Measurements from ENCODE around the gene CTNNBIP1.

The CTNNBIP1 gene

DNA sequence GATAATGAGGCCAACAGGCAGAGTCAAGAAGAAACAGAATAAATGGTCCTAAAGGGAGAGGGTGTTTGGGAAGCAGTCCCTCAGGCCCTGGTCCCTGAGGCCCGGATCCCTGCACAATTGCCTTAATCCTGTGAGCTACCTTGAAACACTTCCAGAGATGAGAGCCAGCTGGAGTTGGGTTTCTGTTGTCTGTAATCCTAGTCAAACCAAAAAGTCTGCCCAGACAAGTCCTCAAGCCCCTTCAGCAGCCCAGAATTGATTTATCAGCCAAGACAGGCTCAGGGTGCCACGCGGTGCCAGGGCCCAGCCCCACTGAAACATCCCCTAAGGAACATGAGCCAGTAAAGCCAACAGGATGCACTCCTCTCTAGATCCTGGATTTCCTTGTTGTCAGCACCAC lies 69.9 kb downstream of the CTNNBIP1 start:
- in situ Hi-C loops (cut with HindIII; ENCODE audit: low sequenced_read_pairs), result no loop called here

DNA sequence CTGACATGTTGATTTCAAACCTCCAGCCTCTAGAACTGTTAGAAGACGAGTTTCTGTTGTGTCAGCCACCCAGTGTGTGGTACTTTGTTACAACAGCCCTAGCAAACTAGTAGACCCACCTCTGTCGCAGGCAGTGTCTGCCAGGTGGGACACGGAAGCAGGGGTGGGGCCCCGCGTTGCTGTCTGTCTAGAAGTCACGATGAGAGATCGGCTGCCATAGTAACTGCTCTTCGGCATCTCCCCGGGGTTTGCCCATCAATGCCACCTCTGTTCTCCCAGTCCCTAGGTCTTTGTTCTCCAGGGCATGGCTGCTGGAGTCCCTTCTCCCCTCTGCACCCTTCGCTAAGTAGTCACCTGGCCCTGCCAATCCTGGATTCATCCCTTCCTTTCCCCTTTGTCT lies 71.1 kb downstream of the CTNNBIP1 start:
- in situ Hi-C loops (cut with HindIII; ENCODE audit: low sequenced_read_pairs), result no loop called here

DNA sequence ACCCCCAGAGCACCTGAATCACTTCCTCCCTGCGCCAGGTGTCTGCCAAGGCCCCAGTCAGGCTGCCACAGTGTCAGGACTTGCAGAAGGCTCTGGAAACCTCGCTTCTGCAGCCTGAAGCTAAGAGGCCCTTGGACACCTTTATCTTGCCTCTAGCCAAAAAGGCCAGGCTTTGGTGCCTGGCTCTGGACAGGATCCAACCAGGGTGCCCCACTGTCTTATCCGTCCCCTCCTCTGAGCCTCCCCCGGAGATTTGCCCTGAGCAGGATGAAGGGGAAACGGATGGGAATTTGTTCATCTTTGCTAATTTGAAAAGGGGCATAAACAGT lies 73.5 kb downstream of the CTNNBIP1 start:
- in situ Hi-C loops (cut with HindIII; ENCODE audit: low sequenced_read_pairs), result no loop called here

DNA sequence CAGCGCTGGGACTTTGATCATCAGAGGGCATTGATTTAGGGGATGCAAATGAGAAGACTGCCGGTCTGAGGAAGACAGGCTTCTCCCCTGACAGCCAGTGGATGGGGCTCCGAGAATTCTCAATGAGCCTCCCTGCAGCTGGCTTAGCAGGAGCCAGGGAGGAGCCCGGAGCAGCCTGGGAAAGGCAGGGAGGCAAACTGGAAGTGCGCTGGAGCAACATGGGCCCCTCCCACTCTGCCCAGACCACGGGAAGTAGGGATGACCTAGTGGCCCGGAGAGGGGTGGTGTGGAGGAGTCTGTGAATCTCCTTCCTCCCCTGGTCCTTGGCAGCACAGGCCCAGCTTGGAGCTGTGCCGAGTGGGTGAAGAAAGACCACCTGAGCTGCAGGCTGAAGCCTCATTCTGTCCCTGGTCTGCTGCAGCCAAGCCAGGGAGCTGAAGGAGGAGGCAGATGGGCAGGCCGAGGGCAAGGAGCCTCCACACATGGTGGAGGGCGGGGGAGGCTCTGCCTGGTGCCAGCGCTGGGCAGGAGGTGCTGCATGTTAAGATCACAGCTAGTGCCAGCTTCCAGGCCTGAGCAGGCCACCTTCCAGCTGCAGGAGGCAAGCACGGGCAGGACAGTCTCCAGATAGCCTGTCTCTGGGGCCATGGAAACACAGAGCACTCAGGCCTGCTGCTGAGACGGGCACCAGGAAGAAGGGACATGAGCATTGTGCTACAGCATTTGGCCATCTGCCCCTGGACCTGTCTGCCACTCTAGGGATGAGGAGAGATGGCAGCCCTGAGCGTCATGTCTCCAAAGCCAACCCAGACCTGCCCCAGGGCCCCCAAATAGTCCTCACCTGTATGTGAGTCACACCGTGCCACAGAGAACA lies 74.1 kb downstream of the CTNNBIP1 start:
- in situ Hi-C loops (cut with HindIII; ENCODE audit: low sequenced_read_pairs), result no loop called here

DNA sequence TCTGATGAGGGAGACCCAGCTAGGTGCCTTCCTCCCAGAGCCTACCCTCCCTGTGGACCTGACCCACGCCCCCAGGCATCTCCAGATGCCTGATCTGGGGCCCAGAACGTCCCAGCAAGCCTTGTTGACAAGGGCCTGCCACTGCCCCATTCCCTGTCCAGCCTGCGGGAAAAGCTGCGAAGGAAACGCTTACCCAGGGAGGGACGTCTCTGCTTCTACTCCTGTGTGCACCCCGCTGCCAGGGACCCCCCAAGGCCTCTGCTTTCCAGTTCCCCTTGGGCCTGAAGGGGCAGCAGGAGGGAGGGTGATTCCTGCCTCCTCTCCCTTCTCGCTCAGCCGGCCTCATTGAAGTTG lies 74.7 kb downstream of the CTNNBIP1 start:
- in situ Hi-C loops (cut with HindIII; ENCODE audit: low sequenced_read_pairs), result no loop called here

DNA sequence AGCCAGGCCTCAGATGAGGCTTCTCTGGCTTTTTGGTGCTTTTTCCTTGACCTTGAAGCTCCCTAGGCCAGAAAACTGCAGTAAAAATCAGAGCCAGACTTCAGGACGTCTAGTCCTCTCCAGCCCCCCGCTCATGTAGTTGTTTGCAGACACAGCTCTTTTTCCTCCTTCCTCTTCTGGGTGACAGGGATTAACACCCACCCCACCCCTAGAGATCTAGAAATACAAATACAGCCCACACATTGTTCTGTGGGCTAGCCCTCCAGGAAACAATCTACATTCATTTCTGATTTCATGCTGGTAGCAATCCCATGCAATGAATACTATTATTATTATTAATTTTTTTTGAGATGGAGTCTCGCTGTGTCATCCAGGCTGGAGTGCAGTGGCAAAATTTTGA lies 76.4 kb downstream of the CTNNBIP1 start:
- in situ Hi-C loops (cut with HindIII; ENCODE audit: low sequenced_read_pairs), result no loop called here

DNA sequence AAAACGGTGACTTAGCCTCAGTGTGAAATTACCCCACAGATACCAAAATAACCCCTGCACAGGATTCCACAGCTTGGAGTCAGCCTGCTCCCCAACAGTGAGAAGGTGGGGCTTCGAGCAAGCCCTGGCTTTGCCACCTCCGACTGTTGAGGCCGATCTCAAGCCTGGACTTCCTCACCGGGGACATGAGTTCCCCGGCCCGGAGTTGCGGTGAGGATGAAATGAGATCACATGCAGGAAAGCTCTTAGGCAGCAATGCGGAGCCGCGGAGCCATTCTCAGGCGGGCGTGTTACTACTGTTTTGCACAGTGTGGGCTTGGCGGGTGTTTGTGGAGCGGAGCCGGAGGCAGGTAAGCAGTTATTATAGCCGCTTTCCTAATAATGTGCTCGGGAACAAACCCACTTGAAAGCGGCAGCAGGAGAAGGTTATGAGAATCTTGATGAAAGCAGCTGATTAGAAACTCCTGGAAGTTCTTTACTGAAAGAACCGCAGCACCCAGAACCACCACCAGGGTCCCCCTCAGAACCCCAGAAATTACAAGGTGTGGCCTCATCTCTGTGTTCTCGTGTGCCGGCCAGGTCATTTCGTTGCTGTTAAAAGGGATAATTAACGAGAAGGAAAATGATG lies 82.4 kb downstream of the CTNNBIP1 start:
- in situ Hi-C loops (cut with HindIII; ENCODE audit: low sequenced_read_pairs), result no loop called here

DNA sequence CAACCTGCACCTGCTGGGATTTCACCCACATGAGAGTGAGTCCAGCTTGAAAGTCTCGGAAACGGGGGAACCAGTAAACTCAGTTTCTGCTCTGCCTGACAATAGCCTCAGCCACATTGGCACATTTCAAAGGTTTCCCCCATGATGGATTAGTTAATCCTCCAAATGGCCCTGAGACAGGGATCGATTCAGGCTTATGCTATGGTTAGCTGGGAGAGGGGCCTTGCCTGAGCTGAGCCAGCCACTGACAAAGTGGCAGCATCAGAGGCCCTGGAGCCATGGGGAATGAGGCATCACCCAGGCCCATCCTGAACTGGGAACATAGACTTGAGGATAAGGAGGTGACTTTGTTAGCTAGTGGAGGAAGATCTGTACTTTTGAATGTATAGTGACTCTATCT lies 83.5 kb downstream of the CTNNBIP1 start:
- in situ Hi-C loops (cut with HindIII; ENCODE audit: low sequenced_read_pairs), result no loop called here

DNA sequence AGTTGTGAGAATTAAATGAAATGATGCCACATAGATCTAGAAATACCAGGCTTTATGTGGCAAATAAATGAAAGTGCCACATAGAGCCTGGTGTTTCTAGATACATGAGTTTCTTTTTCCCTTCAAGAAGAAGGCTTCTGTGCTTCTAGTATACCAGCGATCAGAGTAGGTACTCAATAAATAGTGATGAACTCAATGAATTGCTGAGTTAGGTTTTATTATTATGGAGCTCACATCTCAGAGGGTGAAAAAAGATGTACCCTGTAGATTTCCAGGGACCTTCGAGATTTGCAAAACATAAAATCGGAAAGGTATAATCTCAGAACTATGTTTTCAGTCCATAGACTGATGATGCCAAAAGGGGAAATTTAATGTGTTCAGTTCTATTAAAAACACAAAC lies 84.0 kb downstream of the CTNNBIP1 start:
- in situ Hi-C loops (cut with HindIII; ENCODE audit: low sequenced_read_pairs), result no loop called here

DNA sequence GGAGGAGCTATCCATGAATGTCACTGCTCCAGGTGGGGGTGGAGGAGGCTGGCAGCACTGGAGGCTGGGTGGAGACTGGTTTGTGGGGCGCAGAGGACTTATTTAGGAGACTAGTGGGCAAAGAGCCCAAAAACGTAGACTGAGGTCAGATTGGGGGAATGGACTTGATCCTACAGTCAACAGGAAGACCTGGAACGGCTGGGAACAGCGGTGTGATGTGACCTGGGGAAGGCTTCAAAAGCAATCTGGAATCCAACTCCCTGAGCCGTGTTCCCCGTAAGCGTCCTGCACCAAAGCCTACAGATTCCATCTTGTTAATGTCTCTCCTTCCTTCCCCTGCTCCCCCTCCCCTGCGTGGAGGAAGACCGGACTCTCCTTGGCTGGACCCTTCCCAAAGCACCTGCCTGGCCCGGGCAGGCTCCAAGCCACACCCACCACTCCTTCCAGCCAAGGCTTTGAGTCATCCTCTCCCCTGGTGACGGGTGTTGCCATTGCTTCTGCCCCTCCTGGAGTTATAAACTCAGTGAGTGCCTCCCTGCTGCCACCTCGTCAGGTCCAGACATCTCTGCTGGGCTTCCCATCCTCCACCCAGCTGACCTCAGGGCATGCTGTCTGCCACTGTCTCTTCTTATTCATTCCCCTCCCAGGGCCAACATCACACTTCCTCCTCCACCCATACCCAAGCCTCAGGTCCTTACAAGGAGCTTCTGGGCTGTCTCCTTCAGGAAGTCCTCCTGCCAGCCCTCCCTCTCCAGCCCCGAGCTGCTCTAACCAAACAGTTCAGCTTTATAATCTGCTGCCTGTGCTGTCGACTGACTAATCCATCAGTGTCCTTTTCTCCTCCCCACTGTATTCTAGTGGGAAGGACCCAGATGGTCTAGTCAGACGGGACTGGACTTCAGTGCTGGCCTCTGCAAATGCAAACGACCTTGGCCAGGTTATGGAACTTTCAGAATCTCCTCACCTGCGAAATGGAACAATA lies 84.7 kb downstream of the CTNNBIP1 start:
- in situ Hi-C loops (cut with HindIII; ENCODE audit: low sequenced_read_pairs), result no loop called here

DNA sequence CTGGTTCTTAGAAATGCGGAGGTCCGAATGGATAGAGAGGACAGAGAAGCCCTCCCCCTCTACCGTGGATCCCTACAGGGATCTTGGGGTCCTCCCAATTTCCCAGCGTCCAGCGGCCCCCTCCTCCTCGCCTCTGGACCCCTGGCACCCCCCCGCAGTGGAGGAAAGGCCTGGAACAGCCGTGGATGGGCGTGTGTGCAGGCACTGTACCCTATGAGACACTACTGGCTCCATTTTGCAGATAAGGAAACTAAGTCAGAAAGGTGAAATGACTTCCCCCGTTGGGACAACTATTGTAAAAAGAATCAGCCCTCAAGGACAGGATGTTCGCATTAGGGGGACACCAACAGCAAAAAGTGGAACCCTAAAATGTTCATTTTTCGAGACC lies 85.4 kb downstream of the CTNNBIP1 start:
- in situ Hi-C loops (cut with HindIII; ENCODE audit: low sequenced_read_pairs), result no loop called here

DNA sequence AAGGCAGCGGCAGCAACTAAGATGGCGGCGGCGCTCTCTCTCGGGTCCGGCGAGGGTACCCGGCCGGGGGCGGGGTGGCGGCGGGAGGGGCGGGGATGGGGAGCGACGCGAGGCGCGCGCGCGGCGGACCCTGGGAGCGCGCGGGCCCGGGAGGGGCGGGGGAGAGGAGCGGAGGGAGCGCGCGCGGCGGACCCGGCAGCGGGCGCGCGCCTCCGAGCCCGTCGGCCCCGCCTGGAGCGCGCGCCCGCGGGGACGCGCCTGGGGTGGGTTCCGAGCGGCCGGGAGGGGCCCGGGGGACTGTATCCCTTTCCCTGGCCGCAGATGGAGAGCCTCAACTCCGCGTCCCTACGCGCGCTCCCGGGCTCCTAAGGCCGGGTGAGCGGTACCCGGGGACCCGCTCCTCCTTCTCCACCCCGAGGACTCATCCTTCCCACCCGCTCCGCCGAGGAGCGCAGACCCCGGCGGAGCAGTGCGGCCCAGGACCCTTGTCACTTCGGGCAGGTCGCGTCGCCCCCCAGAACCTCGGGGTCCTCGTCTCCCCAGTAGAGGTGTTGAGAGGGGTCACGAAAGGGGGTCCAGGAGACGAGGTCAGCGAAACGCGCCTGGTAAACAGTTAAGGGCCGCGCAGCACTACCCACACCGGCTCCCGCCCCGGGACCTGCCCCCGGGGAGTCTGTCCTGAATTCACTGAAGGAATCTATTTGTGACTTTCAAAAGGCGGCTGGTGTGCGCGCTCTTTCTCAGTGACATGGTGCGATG lies 85.9 kb downstream of the CTNNBIP1 start, which contains the start of gene CLSTN1:
CLSTN1 (minus strand) TSS at position 23 of the 759 bp plus-strand sequence. CDS start 232 bp downstream, outside the sequence.
- in situ Hi-C loops (cut with HindIII; ENCODE audit: low sequenced_read_pairs), result no loop called here

DNA sequence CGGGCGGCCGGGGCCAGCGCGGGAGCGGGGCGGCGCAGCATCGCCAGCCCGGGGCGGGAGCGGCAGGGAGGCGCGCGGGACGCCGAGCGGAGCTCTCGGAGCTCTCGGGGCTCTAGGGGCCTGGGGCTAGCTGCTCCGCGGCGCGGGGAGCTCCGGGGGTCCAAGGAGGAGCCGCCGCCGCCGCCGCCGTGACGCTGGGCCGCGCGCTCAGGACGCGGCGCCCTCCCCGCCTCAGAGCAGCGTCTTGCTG lies 86.5 kb downstream of the CTNNBIP1 start:
- in situ Hi-C loops (cut with HindIII; ENCODE audit: low sequenced_read_pairs), result no loop called here

DNA sequence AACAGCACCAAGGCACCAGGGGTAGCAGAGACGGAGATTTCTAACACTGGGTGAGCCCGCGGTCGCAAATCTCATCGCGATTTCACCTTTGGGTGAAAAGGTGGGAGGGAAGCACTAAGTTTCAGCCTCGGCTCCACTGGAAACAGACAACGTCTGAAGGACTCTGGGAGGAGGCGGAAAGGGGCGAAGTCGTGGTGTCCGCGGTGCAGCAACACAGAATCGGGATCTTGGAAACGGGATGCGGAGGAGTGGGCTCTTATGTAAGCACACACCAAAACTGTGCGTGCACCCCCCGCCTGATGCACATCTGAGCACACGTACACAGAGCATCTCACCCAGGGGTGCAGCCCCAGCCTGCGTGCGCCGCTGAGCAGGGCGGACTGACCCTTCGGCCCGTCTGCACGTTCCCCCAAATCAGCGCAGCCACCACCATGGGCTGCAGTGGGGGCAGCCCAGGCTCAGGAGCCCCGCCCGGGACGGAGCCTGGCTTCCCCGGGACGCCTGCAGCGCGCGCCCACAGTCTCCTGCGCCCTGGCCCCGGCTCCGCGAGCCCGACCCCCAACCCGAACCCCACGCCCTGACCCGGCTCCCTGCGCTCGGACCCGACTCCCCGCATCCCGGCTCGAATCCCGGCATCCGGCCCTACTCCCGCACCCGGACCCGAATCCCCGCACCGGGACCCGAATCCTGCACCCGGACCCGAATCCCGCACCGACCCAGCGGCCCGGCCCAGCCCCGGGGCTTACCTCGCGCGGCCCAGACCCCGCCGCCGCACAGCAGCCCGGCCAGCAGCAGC lies 87.0 kb downstream of the CTNNBIP1 start:
- in situ Hi-C loops (cut with HindIII; ENCODE audit: low sequenced_read_pairs), result no loop called here

DNA sequence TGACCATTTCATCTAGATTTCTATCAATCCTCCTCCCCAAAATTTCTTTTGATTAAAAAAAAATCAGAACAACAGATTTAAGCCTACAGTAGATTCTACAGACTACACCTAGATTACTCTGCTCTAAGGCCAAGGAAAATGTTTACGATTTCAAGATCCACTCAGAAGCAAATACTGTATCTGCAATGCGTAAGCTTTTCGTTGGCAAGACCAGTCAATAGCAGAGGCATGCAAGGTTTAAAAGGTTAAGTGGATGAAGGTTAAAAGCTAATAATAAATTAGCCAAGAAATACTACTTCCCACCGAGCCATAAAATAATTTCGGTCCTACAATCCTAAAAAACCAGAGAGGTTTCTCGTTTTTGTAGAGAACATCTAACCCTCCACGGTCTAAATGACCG lies 87.6 kb downstream of the CTNNBIP1 start:
- in situ Hi-C loops (cut with HindIII; ENCODE audit: low sequenced_read_pairs), result no loop called here

DNA sequence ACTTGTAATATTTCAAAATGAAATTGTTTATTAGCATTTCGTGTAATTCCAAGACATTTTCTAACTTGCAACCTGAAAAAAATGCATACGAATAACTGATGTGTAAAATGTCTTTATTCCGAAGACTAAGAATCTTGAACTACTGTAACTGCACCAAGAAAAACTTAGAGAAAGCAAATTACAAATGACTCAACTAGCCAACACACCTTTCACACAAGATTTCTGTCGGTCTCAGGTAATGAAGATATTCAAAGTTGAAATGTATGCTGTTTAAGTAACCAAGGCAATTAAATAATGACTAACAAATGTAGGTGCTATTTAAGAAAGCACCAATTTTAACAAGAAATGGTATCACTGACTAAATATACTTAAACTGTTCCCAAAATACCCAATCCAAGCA lies 88.4 kb downstream of the CTNNBIP1 start:
- in situ Hi-C loops (cut with HindIII; ENCODE audit: low sequenced_read_pairs), result no loop called here

DNA sequence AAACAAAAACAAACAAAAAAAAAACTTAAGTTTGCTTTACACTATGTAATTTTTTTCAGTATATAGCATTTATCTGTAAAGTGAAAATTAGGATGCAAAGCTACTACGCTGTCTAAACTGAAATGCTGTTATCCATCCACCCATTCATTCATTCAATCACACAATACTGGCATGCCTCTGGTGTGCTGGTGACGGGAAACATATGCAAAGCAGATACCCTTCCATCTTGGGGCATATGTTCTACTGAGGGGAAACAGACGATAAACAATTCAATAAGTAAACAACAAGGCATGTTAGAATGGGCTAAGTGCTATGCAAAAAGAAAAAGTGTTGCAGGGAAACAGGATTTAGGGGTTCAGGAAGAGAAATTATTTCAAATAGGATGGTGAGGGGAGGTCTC lies 89.5 kb downstream of the CTNNBIP1 start:
- in situ Hi-C loops (cut with HindIII; ENCODE audit: low sequenced_read_pairs), result no loop called here

DNA sequence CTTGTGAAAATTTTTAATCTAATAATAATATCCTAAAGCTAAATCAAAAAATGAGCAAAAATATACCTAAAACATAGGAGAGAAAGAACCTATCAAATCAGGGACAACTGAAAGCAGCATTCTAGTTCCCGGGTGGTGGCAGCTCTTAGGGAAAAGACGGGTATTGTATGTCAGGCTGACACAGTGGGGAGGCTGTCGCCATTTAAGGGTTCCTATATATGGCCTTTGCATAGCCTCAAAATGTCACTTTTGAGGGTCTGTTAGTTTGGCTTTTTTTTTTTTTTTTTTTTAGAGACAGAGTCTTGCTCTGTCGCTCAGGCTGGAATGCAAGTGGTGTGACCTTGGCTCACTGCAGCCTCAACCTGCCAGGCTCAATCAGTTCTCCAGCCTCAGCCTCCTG lies 92.3 kb downstream of the CTNNBIP1 start:
- in situ Hi-C loops (cut with HindIII; ENCODE audit: low sequenced_read_pairs), result no loop called here

DNA sequence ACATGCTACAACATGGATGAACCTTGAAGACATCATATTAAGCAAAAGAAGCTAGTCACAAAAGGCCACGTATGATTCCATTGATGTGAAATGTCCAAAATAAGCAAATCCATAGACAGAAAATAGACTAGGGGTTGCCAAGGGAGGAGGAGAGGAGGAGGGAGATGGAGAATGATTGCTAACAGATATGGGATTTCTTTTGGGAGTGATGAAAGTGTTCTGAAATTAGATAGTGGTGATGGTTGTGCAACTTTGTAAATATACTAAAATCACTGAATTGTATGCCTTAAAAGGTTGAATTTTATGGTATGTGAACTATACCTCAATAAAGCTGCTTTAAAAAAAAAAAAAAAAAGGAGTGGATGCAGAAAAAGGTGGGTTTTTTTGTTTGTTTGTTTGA lies 93.9 kb downstream of the CTNNBIP1 start:
- in situ Hi-C loops (cut with HindIII; ENCODE audit: low sequenced_read_pairs), result no loop called here

DNA sequence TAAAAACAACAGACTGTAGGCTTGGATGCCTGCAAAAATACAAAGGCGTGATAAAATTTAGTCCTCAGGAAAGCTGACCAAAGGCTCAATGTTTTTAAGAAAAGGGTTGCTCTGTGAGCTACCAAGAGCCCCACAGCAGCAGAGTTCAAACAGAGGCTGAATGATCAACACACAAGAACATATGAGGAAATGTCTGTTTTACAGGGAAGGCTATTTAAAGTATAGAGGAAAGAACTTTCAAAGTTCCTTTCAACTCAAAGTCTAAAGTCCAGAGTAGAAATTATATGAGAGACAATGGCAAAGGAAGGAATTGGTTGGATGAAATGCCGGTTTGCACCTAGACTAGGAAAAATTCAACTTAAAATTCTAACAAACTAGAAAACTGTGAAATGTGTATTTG lies 94.9 kb downstream of the CTNNBIP1 start:
- in situ Hi-C loops (cut with HindIII; ENCODE audit: low sequenced_read_pairs), result no loop called here

Measured in DLD1 (cell line).